ENCODE results near the gene EPHX1.
"Not testable (repeated sequence)": the region's sequence is repeated elsewhere in the genome, so short reads cannot be mapped to it uniquely, and the experiment has no call there.

EPHX1 gene

GRCh38 chr1:225809842-225810578 is at the start of gene EPHX1:
Gene EPHX1 (plus strand): TSS chr1:225810124. CDS start chr1:225828730, 18,606 bp downstream.
- DNase-seq (ENCODE audit: low read depth): peak; percentile 78

- DNase-seq (ENCODE audit: low read depth): no peak
Observed at GRCh38 chr1:225760531-225760930, 49.4 kb upstream of the EPHX1 start.

- not testable (repeated sequence) for DNase-seq (ENCODE audit: low read depth)
Observed at GRCh38 chr1:225761395-225761794, 48.5 kb upstream of the EPHX1 start.

DNA sequence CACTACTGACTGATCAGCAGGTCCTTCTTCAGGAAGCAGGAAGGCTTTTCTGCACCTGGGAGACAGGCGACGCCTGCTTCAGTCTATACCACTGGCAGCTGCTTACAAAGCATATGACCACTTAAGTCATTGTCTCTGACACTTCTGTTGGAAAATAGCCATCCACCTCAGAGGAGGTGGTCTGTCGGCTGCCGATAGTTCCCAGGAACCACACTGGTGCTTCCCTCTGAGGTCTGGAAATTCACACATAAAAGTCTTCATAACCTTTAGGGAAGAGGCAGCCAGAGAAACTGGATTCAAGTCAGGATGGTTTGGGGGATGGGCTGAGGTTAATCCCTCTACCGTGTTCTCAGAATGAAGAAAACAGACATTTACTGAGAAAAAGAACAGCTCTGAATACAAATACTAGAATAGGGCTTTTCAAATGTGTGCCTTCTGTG is 47.9 kb upstream of the EPHX1 start:
- DNase-seq (ENCODE audit: low read depth): no peak

DNA sequence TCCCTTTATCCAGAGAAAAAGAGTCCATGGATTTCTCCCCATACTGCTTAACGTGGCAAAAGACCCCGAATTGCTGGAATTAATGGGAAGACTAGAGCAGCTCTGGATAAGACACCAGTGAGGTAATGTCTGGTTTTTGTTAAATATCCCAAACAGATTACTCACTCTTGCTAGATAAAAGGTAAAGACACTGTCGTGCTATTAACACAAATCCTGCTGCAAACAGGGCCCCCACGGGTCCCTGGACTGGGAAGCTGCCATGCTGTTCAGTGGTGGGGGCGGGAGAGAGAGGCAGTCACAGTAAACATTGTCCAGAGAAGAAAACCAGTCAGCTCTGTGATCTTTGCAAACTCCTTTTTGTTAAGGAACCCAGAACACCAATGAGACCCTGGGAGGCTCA is 47.5 kb upstream of the EPHX1 start:
- DNase-seq (ENCODE audit: low read depth): no peak

GRCh38 chr1:225763716-225764548 is 46.0 kb upstream of the EPHX1 start:
- no peak for DNase-seq (ENCODE audit: low read depth)

DNA sequence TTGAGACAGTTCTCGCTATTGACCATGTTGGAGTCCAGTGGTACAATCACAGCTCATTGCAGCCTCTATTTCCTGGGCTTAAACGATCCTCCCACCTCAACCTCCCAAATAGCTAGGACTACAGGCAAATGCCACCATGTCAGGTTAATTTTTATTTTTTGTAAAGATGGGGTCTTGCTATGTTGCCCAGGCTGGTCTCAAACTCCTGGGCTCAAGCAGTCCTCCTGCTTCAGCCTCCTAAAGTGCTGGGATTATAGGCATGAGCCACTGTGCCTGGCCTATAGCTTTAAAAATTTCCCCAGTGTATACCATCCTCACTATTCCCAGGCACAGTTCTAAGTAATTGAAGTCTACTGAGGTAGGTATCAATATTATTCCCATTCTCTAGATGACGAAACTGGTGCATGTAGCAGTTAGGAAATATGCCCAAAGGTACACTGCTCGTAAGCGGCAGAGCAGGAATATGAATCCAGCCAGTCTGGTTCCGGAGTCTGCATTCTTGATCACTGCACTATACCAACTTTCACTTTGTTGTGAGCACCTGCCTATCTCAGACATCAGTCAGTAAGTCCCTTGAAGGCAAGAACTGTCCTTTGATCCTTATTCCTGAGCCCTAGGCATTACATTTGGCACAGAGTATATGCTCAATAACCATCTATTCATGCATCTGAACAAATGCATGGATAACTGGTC is 43.8 kb upstream of the EPHX1 start:
- DNase-seq (ENCODE audit: low read depth): no peak

DNA sequence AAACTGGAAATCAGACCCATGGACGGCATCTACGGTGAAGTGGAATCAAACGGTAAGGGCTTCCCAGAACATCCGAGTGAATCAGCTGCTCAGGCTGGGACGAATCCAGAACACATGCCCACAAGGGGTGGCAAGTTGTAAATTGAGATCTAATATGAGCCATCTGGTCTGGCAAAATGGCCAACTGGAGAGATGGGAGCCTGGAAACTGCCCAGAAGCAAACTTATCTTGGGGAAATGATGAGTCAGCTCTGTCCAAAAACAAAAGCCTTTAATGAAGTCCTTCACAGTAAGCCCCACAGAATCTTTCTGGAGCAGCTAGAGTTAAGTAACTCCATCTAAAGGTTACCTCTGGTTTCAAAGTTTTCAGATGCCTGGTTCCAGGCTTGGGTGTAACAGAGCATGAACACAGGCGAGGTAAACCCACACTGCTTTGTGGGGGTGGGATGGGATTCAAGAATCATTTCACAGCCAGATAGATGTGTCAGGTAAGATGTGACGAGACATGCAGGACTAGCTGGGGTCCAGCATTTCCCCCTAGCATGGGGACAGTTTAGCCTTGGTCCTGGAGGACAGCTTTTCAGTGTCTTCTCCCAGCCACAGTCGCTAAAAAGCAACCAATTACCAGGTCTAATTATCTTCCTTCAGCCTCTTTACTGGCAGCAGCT is 42.8 kb upstream of the EPHX1 start:
- no peak for DNase-seq (ENCODE audit: low read depth)

- no peak for DNase-seq (ENCODE audit: low read depth)
Observed at GRCh38 chr1:225767634-225768540, 42.0 kb upstream of the EPHX1 start.

DNA sequence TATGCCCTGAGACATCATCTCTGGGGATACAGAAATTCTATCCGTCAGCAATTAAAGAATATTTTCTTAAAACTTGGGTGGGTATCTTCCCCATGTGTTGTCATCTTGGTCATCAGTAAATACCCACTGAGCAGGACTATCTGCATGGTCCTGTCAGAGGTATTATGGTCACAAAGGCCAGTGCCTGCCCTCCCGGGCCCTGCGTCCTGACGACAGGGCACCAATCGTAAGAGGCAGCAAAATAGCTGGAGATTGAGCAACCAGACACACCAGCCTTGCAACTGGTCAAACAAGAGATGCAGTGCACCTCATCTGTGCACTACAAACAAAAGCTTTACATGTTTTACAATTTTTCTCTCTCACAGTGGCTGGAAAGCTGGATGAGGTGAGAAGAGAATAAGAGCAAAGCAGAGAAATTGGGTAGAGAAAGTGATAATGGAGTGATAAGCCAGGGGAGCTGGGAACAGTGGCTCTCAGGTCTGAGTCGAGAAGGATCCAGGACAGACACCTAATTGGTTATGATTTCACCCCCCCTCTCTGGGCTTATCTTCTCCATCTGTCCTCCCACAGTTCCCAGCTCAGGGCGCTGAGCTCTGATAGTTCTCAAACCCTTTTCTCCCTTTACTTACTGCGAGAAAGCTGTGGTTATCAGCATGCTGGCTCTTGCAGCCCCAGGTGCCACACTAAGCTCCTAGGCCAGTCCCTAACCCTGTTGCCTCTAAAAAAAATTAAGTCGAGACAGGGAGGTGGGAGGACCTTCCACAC is 41.1 kb upstream of the EPHX1 start:
- no peak for DNase-seq (ENCODE audit: low read depth)

DNA sequence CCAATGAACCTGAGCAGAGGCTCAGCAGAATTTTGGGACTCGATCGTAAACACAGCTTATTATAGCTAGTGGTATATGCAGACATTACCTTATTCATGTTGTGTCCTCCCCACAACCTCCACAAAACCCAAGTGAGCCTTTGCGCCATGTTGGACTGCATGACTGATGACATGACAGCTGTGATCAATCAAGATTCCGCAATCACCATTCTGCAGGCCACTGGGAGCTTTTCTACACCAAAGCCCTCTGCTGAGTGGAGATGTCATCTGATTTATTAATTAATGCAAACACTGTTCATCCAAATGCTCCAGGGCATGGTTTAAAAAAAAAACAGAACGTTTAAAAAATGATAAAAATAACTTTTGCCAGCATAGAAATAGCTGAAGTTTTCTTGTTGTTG is 40.2 kb upstream of the EPHX1 start:
- no peak for DNase-seq (ENCODE audit: low read depth)

DNA sequence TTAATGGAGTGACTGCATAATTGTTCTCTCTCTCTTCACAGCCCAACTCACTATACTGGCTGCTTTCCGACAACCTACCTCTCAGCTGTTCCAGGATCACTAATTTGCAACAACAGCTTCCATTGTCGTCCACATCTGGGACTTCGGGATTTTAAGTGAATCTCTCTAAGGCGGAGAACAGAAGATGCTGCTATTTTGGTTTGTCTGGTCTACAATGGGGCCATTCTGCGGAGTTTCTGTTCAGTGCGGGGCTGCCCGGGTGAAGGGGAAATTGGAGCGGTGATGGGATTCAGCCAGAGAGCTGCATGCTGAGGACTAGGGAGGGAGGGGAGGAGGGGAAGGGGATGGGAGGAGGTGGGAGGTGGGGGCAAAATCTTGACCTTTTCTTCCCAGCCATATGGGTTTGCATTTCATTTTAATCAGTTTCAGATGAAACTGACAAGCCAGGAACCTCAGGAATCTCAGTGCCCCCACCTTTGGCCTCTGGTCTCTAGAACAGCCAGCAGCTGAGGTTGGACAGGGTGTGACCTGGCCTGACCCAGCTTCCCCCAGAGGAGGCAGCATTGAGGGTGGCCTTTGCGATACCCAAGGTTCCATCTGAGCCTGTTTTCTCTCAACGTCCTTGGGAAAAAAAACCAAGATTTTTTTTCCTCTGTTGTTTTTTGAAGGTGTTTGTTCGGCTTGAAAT is 39.2 kb upstream of the EPHX1 start:
- no peak for DNase-seq (ENCODE audit: low read depth)

DNA sequence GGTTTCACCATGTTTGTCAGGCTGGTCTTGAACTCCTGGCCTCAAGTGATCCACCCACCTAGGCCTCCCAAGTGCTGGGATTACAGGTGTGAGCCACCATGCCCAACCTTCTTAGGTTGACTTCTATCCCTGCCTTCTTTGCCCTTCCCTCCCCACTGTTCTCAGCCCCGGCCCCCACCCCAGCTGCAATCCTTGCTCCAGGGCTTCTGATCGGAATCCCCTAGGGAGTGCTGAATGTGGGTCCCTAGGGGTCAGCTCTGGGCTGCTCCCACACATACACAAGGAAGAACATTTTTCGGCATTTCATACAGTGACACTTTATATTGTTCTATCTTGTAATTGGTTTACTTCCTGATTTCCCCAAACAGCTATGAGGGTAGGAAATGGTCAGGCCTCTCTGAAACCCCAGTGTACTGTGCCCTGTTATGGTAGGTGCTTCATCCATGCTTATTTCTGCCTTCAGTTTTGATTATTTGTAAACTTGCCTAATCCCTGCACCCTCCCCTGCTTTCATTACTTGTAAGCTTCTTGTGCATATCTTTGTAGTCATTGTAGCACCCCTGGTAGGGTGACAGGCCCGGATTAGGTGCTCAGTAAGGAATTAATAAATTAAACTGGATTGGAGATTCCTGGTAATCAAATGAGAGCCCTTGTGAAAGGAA is 38.1 kb upstream of the EPHX1 start:
- DNase-seq (ENCODE audit: low read depth): no peak

- DNase-seq (ENCODE audit: low read depth): peak; percentile 24
Observed at GRCh38 chr1:225772323-225772768, 37.6 kb upstream of the EPHX1 start.

DNA sequence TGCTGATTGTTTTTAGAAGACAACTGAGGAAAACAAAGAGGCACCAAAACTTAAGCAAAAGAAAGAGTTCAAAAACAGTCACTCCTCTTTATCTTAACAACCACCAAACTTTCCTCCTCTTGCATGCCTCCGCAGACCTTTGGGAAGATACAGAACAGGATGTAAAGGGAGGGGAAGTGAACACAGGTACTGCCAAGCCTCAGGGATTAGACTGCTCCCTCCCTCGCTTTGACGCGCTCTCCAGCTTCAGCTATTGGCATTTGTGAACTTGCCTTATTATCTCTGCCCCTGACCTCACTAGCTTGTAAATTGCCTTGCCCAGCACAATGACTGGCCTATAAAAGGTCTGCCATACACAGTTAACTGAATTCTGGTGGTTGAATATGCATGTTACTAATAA is 37.1 kb upstream of the EPHX1 start:
- DNase-seq (ENCODE audit: low read depth): no peak

DNA sequence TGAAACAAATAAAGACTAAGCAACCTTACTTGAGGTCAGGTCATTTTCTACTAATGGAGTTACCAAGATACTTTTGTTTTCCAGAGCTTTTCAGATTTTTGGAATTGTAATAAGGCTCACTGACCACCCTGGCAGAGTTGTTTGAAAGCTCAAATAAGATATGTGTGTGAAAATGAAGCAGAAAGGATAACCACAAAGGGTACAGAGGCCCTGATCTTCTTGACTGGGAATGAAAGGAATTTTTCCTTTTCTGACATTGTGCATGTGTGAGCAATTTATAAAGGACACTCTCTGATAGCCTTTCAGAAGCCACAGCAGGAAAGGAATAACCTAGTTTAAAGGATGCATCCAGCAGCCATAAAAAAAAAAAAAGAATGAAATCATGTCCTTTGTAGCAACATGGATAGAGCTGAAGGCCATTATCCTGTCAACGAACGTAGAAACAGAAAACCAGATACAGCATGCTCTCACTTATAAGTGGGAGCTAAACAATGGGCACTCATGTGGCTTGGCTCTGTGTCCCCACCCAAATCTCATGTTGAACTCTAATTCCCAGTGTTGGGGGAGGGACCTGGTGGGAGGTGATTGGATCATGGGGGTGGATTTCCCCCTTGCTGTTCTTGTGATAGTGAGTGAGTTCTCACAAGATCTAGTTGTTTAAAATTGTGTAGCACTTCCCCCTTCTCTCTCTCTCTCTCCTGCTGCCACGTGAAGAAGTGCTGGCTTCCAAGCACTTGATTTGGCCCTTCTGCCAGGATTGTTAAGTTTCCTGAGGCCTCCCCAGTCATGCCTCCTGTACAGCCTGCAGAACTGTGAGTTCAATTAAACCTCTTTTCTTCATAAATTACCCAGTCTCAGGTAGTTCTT is 35.4 kb upstream of the EPHX1 start:
- DNase-seq (ENCODE audit: low read depth): no peak

- no peak for DNase-seq (ENCODE audit: low read depth)
Observed at GRCh38 chr1:225776294-225776693, 33.6 kb upstream of the EPHX1 start.

DNA sequence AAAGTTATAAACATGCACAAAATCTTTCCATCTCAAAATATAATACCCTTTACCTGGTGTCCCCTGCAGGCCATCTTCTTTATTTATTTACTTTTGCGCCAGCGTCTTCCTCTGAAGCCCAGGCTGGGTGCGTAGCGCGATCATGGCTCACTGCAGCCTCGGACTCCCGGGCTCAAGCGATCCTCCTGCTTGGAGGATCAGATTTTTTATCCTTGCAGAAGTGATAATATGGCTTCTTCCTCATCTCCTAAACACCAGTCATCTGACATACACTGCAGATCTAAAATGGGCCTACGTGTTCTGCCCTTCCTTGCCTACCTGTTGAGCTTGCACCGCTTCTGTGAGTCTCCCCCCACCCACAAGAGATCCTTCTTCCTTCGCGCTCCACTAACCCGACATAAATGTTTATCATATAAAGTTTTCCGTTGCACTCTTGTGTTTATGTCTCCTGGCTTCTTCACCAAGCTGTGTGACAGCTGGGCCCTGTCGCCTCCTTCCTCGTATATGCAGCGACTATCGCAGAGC is 32.8 kb upstream of the EPHX1 start:
- DNase-seq (ENCODE audit: low read depth): no peak
